Adipocyte (in vitro differentiated cells): ENCODE results near the gene KCTD20.

ENCODE experiments used
- DNase-seq: peaks from one replicate; pipeline ENCODE4 v3.0.0-alpha.2; 2015; ENCODE audit warnings: low read depth
- H3K27me3 ChIP-seq: replicated peaks from 2 replicates; pipeline ENCODE4 v1.7.0; 2013; ENCODE audit warnings: mild to moderate bottlenecking, low read length, moderate library complexity; ENCODE audit not compliant: control insufficient read depth, insufficient read depth
- H3K36me3 ChIP-seq: 2 replicates; pipeline ENCODE4 v1.7.0; 2013; ENCODE audit warnings: low read length, mild to moderate bottlenecking, moderate library complexity; ENCODE audit not compliant: control insufficient read depth, insufficient read depth, severe bottlenecking
- H3K4me1 ChIP-seq: 2 replicates; pipeline ENCODE4 v1.7.0; 2013; ENCODE audit warnings: mild to moderate bottlenecking, low read length, moderate library complexity; ENCODE audit not compliant: control insufficient read depth, insufficient read depth
- H3K4me3 ChIP-seq: 2 replicates; pipeline ENCODE4 v1.7.0; 2013; ENCODE audit warnings: mild to moderate bottlenecking, low read length, moderate library complexity
- H3K9ac ChIP-seq: 2 replicates; pipeline ENCODE4 v1.7.0; 2013; ENCODE audit warnings: mild to moderate bottlenecking, low read length, moderate library complexity
- H3K9me3 ChIP-seq: 2 replicates; pipeline ENCODE4 v1.7.0; 2013; ENCODE audit warnings: mild to moderate bottlenecking, low read length, moderate library complexity; ENCODE audit not compliant: control insufficient read depth

The KCTD20 gene

DNA sequence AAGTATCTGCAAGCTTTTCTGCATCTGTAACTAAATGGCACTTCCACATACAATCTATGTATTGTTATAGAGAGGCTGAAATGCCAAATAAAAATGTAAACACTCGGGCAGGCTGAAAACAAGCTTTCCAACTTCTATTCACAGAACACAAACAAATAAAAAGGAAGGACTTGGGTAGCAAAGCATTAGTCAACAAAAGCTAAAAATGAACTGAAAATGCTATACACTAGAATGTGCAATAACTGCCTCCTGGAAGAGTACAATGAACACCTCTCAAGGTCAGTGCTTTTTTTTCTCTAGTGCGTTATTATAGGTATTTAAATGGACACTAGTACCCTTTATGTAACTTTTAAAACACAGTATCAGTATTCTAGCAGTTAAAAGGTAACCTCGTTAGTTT is 73.0 kb downstream of the KCTD20 start:
- Histone ChIP-seq H3K4me1 (no peaks in the 10 kb centered on the region), H3K36me3 (peaks cover 83% of the 10 kb centered on the region)

DNA sequence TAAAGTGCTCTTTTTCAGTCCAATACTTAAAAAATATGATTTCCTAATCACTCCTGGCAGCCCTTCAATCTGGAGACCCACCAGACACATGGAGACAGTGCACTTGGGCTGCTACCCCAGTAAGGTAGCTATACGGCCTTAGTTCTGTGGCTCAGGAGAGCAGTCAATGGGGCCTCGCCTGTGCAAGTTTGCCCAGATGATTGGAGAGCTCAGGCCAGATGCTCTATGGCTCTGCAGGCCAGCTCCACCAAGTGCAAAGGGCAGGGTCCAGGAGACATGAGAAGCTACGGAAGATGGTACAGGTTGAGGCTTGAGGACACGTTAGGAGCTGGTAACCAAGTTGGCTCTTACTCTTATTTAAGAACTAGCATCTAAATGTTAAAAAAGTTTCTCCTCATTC is 73.8 kb downstream of the KCTD20 start:
- peaks cover 85% of the 10 kb centered on the region for H3K36me3 ChIP-seq
- no peaks in the 10 kb centered on the region for H3K4me1 ChIP-seq
- no peaks in the 10 kb centered on the region for H3K9me3 ChIP-seq
- no peak overlapping the region for H3K9ac ChIP-seq
- no peak overlapping the region for H3K4me3 ChIP-seq
- H3K27me3 ChIP-seq, result no peaks in the 10 kb centered on the region
- DNase-seq, result no peak

More for the DNA sequence above, 73.0 kb downstream of the KCTD20 start:
- DNase-seq, result no peak
- H3K4me3 ChIP-seq, result no peak overlapping the region
- H3K27me3 ChIP-seq, result no peaks in the 10 kb centered on the region
- H3K9ac ChIP-seq, result no peak overlapping the region
- H3K9me3 ChIP-seq, result no peaks in the 10 kb centered on the region

DNA sequence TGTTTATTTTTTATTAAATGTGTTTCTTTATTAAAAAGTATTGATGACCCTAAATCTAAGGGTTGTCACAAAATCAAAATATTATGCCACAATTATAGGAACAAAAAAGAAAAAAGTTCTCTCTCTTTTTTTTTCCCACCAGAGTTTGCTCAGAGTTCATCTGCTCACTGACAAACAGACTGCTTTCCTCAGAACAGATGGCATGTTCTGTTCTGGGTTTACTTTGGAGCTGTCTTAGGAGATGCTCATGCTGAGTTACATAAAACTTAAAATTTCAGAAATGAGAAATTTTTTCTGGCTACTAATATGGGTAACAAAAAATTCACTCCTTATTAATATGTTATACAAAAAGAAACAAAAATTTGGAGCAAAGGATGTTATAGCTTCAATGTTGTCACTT is 74.2 kb downstream of the KCTD20 start:
- H3K4me3 ChIP-seq, result no peak overlapping the region

DNA sequence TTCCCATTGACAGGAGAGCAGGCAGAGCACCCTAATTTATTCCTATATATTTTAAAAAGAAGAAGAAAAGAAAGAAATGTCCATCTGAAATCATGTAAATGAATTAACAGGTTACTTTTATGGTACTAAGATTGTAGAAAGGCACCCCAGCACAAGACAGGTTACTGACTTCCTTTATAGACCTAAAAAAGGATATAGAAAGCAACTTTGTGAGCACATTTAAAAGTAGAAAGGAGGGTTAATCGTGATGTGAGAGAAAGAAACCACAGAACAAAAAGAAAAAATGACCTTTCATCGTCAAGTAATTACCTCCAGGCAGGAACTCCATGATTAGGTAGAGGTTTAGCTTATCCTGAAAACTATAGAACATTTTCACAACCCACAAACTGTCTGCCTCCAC is 74.6 kb downstream of the KCTD20 start:
- no peak overlapping the region for H3K9ac ChIP-seq
- no peak overlapping the region for H3K4me3 ChIP-seq
- no peaks in the 10 kb centered on the region for H3K4me1 ChIP-seq
- DNase-seq, result no peak
- peaks cover 85% of the 10 kb centered on the region for H3K36me3 ChIP-seq
- no peaks in the 10 kb centered on the region for H3K9me3 ChIP-seq
- H3K27me3 ChIP-seq, result no peaks in the 10 kb centered on the region

More for the DNA sequence above, 74.2 kb downstream of the KCTD20 start:
- H3K4me1 ChIP-seq, result no peaks in the 10 kb centered on the region
- no peak overlapping the region for H3K9ac ChIP-seq
- no peaks in the 10 kb centered on the region for H3K27me3 ChIP-seq
- DNase-seq, result no peak
- H3K9me3 ChIP-seq, result no peaks in the 10 kb centered on the region
- peaks cover 85% of the 10 kb centered on the region for H3K36me3 ChIP-seq

DNA sequence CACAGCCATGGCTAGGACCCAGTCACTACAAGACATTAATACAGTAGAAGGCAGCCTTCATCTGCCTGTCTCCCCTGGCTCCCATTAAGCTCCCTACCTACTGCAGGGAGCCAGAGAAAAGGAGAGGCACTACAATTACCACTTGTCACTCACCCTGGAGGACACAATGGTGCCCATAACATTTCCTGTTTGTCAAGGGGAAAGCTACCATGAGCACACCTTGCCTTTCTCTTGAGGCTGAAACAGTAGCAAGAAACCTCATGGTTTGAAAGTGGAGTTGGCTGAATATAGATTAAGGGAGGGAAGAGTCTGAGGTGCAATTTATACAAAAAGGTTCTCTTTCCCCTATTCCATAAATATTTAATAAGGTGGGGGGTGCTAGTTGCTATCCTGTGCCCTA is 76.6 kb downstream of the KCTD20 start:
- H3K9me3 ChIP-seq, result no peaks in the 10 kb centered on the region
- H3K36me3 ChIP-seq, result peaks cover 97% of the 10 kb centered on the region
- no peak overlapping the region for H3K9ac ChIP-seq
- no peaks in the 10 kb centered on the region for H3K27me3 ChIP-seq
- H3K4me3 ChIP-seq, result no peak overlapping the region
- DNase-seq, result no peak
- peaks cover 3% of the 10 kb centered on the region for H3K4me1 ChIP-seq

DNA sequence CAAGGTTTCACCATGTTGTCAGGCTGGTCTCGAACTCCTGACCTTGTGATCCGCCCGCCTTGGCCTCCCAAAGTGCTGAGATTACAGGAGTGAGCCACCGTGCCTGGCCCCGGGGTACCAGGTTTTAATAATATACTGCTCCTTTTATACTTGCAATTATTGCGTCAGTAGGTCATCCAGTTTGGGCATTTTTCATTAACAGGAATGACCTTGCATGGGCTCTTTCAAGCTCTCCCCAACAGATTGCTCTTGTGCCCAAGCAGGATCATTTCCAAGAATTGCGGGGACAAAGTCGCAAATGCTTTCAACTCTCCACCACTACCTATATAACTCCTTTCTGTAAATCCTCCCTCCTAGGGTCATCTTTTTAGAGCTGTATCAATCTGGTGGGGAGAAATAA is 80.7 kb downstream of the KCTD20 start:
- Histone ChIP-seq H3K36me3 (peaks cover 87% of the 10 kb centered on the region), H3K9me3 (no peaks in the 10 kb centered on the region), H3K27me3 (no peaks in the 10 kb centered on the region), H3K9ac (no peak overlapping the region), H3K4me1 (peaks cover 3% of the 10 kb centered on the region), H3K4me3 (no peak overlapping the region)
- no peak for DNase-seq

DNA sequence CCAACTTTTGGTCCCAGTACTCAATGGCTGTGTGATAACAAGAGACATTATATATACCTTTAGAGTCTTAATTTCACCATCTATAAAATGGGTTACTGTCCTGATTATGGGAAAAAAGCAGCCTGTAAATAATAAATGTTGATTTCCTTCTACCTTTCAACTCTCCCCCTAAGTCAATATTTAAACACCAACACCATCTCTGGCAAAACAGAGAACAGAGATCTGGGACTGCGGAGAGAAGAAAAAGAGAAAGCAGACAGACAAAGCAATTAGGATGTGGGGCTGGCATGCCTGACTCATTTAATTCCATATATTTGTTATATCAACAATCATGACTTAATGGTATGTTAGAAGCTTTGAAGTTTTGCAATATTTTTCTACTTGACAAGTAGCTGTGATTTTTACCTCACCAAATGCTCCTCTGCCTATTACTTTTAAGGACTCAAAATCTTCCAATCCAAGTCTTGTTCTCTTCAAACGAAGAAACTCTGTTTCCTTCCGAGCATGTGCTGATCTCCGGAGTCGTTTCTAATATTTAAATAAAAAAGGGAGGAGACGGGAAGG is 81.2 kb downstream of the KCTD20 start:
- H3K9ac ChIP-seq, result no peak overlapping the region
- H3K27me3 ChIP-seq, result no peaks in the 10 kb centered on the region
- H3K36me3 ChIP-seq, result peaks cover 86% of the 10 kb centered on the region
- H3K4me3 ChIP-seq, result no peak overlapping the region
- DNase-seq, result no peak
- H3K4me1 ChIP-seq, result peaks cover 3% of the 10 kb centered on the region
- H3K9me3 ChIP-seq, result no peaks in the 10 kb centered on the region

DNA sequence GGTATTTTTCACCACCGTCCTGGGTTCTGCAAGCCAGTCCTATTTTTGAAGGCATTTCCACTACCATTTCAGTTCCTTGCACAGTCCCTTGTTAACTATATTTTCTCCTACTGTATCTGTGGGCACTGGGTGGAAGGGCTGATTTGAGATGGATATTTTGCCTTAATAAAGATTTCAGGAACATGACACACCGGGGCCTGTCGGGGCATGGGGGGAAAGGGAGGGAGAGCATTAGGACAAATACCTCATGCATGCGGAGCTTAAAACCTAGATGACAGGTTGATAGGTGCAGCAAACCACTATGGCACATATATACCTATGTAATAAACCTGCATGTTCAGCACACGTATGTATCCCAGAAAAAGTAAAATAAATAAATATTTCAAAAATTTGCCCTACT is 82.1 kb downstream of the KCTD20 start:
- Histone ChIP-seq H3K36me3 (peaks cover 84% of the 10 kb centered on the region), H3K4me1 (peaks cover 3% of the 10 kb centered on the region), H3K9me3 (no peaks in the 10 kb centered on the region), H3K4me3 (no peak overlapping the region), H3K9ac (no peak overlapping the region), H3K27me3 (no peaks in the 10 kb centered on the region)
- no peak for DNase-seq

DNA sequence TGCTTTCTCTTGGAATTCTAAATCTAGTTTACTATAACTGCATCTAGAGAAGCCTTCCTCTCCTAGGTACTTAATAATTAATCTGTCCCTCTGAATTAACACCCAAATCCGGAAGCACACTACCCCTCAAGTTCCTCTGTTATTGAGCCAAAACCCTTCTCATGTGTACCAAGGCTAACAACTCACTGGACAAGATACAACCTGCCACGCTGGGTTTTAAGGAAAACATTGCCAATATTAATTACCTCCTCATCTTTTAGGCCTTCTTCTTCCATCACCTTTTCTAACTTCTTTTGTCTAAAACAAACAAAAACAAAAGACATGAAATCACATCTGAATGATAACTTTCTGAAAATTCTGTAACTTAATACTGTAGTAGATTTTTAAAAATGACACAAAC is 82.5 kb downstream of the KCTD20 start:
- peaks cover 79% of the 10 kb centered on the region for H3K36me3 ChIP-seq
- H3K4me3 ChIP-seq, result no peak overlapping the region
- no peaks in the 10 kb centered on the region for H3K27me3 ChIP-seq
- DNase-seq, result no peak
- peaks cover 3% of the 10 kb centered on the region for H3K4me1 ChIP-seq
- no peaks in the 10 kb centered on the region for H3K9me3 ChIP-seq
- no peak overlapping the region for H3K9ac ChIP-seq

DNA sequence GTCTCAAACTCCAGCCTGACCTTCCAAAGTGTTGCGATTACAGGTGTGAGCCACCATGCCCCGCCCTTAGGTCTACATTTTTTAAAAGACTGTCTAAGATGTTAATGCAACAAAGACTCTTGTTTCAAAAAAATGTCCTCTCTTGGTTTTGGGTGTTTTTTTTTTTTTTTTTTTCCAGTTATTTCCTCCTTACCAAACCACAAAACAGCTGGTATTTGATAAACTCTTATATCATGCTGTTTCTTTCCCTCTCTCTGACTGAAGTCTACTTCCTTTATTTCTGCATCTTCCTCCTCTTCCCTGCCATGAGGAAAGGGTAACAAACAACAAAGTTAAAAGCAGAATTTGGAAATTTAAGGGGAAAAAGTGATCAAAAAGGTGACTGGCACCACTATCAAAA is 83.3 kb downstream of the KCTD20 start:
- H3K9ac ChIP-seq, result no peak overlapping the region
- H3K36me3 ChIP-seq, result peaks cover 78% of the 10 kb centered on the region
- no peak for DNase-seq
- no peaks in the 10 kb centered on the region for H3K9me3 ChIP-seq
- no peak overlapping the region for H3K4me3 ChIP-seq
- H3K27me3 ChIP-seq, result no peaks in the 10 kb centered on the region
- H3K4me1 ChIP-seq, result peaks cover 3% of the 10 kb centered on the region

DNA sequence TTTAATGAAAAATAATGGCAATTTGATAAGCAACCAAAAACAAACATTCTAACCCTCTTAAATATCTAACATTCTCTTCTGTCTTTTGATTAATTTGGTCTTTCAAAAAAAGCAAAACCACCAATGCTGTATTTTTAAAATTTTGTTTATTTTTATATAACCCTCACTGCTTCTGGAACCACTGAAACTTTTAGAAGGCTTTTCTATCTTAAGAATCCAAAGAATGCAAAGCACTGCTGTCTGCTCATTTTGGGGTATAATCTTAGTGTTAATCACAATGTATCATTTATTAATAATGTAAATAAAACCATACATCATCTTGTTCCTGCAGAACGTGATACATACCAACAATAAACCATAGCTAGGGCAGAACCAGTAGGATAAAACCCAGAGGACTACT is 90.5 kb downstream of the KCTD20 start:
- no peak for DNase-seq

DNA sequence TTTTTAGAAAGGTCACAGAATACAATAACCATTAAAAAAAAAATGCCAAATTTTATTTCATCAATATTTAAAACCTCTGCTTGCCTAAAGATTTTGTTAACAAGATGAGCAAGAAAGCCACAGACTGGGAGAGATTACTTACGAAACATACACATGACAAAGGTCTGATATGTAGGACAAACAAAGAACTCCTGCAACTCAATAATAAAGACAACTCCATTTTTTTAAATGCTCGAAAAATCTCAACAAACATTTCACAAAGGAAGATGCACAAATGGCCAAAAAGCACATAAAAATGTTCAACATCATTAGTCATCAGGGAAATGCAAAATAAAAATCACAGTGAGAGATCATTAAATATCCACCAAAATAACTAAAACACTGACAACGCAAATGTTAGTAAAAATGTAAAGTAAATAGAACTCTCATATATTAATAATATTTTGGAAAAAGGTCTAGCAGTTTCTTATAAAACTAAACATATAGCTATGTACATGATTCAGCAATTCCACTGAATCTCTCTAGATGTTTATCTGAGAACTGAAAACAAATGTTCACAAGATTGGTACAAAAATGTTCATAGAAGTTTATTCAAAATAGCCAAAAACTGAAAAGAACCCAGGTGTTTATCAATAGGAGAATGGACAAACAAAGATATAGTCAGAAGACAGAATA is 94.2 kb downstream of the KCTD20 start:
- H3K4me1 ChIP-seq, result peaks cover 11% of the 10 kb centered on the region
- H3K9ac ChIP-seq, result no peak overlapping the region
- no peaks in the 10 kb centered on the region for H3K9me3 ChIP-seq
- DNase-seq, result no peak
- no peaks in the 10 kb centered on the region for H3K27me3 ChIP-seq
- H3K36me3 ChIP-seq, result peaks cover 67% of the 10 kb centered on the region
- no peak overlapping the region for H3K4me3 ChIP-seq

More for the DNA sequence above, 90.5 kb downstream of the KCTD20 start:
- no peak overlapping the region for H3K9ac ChIP-seq
- H3K36me3 ChIP-seq, result peaks cover 65% of the 10 kb centered on the region
- no peaks in the 10 kb centered on the region for H3K9me3 ChIP-seq
- H3K27me3 ChIP-seq, result no peaks in the 10 kb centered on the region
- H3K4me1 ChIP-seq, result peaks cover 3% of the 10 kb centered on the region
- H3K4me3 ChIP-seq, result no peak overlapping the region
